ENCODE results near the gene SMG6. TPM values are rescaled to one million over a fixed set of nuclear protein-coding genes. Genes with fewer than 3 reads are reported as not detected.

SMG6 gene
- total and polyA plus RNA-seq, 2 donors = 30.0 to 31.0 TPM

DNA sequence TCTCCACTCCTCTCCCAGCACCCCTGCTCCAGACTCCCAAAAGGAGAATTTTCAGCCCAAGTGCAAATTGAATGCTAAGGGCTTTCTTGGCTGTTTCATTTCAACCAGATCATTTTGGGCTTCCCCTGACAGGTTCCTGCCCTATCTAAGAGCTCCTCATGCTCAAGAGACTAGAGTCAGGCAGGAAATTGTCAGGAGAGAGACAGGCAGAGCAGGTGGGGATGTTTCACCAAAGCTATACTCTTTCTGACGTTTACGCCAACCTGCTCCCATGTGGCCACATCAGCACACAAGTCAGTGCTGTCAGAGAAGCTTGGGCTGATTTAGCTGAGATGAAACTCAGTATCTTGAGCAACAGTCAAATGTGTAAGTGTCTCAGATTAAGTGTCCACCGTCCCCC is 217.3 kb downstream of the SMG6 start:
- WGBS = 30% methylated on average over 3 of the region's 3 CpGs
- H3K9me3 ChIP-seq (ENCODE audit: control insufficient read depth in 2 of 2, insufficient read depth in 1 of 2, low read length in 1 of 2) = no peaks in the 10 kb centered on the region
- peaks cover 31 to 43% of the 10 kb centered on the region in 2 donors for H3K36me3 ChIP-seq (ENCODE audit: control insufficient read depth in 2 of 2, insufficient read depth in 2 of 2, low read length in 1 of 2)
- no peak overlapping the region for H3K4me3 ChIP-seq (ENCODE audit: low read length in 2 of 2)
- DNase-seq (ENCODE audit: low read depth in 6 of 9, low spot score in 9 of 9) = peak in 7 of 9 donors; percentile 29 to 74 (median 37)
- peaks cover 29 to 76% of the 10 kb centered on the region in 2 donors for H3K4me1 ChIP-seq (ENCODE audit: control insufficient read depth in 2 of 2, insufficient read depth in 2 of 2, low read length in 2 of 2)
- no peaks in the 10 kb centered on the region for H3K27me3 ChIP-seq (ENCODE audit: control insufficient read depth in 2 of 2, insufficient read depth in 1 of 2, low read length in 1 of 2)
- peak overlapping the region in 1 of 2 donors; percentile 76 for H3K27ac ChIP-seq (ENCODE audit: low read depth in 1 of 2, low read length in 1 of 2)

GRCh38 chr17:2085648-2085949 is 218.0 kb downstream of the SMG6 start:
- H3K9me3 ChIP-seq (ENCODE audit: control insufficient read depth in 2 of 2, insufficient read depth in 1 of 2, low read length in 1 of 2) = no peaks in the 10 kb centered on the region
- no peak overlapping the region for H3K4me3 ChIP-seq (ENCODE audit: low read length in 2 of 2)
- no peaks in the 10 kb centered on the region for H3K27me3 ChIP-seq (ENCODE audit: control insufficient read depth in 2 of 2, insufficient read depth in 1 of 2, low read length in 1 of 2)
- H3K27ac ChIP-seq (ENCODE audit: low read depth in 1 of 2, low read length in 1 of 2) = peak overlapping the region in 1 of 2 donors; percentile 60
- DNase-seq (ENCODE audit: low read depth in 6 of 9, low spot score in 9 of 9) = no peak
- H3K36me3 ChIP-seq (ENCODE audit: control insufficient read depth in 2 of 2, insufficient read depth in 2 of 2, low read length in 1 of 2) = peaks cover 36 to 49% of the 10 kb centered on the region in 2 donors
- H3K4me1 ChIP-seq (ENCODE audit: control insufficient read depth in 2 of 2, insufficient read depth in 2 of 2, low read length in 2 of 2) = peaks cover 29 to 71% of the 10 kb centered on the region in 2 donors
- 87% methylated on average over 5 of the region's 5 CpGs for WGBS

DNA sequence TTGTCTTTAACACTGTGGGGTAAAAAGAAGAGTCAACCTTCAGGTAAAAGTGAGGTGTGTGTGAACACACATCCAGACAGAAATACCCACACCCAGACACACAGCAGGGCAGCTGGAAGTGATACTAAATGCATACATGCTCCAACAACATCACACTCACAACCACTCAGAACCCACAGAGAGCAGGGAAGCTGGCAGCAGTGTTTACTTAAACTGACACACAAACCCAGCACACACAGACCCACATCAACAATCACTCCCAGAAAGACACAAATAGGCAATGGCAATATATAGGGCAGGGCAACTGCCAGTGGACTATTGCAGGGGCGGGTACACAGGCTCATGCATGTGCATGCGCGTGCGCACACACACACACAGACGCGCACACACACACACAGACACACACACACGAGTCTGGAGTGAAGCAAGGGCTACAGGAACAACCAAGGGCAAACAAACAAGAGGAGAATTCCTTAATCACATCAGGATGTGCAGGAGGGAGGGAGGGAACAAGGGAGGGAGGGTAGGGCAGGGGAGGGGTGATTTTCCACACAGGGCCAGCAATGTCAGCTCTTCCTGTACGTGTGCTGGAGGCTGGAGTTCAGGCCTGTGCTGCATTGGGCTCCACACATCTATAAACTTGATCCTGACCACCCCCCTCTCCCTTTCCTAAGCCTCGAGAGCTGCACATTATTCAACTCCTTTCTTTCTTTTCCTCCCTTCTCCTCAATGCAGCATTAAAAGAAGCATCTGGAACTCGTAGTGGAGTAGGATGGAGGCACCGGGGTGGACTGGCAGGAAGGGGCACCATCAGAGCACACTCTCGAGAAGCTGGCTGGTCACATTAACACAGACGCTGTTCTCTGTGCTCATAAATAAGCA is 218.6 kb downstream of the SMG6 start:
- WGBS = 93% methylated on average over 13 of the region's 13 CpGs
- peaks cover 25 to 65% of the 10 kb centered on the region in 2 donors for H3K4me1 ChIP-seq (ENCODE audit: control insufficient read depth in 2 of 2, insufficient read depth in 2 of 2, low read length in 2 of 2)
- no peaks in the 10 kb centered on the region for H3K9me3 ChIP-seq (ENCODE audit: control insufficient read depth in 2 of 2, insufficient read depth in 1 of 2, low read length in 1 of 2)
- H3K36me3 ChIP-seq (ENCODE audit: control insufficient read depth in 2 of 2, insufficient read depth in 2 of 2, low read length in 1 of 2) = peaks cover 40 to 51% of the 10 kb centered on the region in 2 donors
- no peak overlapping the region for H3K4me3 ChIP-seq (ENCODE audit: low read length in 2 of 2)
- no peaks in the 10 kb centered on the region for H3K27me3 ChIP-seq (ENCODE audit: control insufficient read depth in 2 of 2, insufficient read depth in 1 of 2, low read length in 1 of 2)
- H3K27ac ChIP-seq (ENCODE audit: low read depth in 1 of 2, low read length in 1 of 2) = peak overlapping the region in 1 of 2 donors; percentile 60
- no peak for DNase-seq (ENCODE audit: low read depth in 6 of 9, low spot score in 9 of 9)

GRCh38 chr17:2084036-2084765 is 219.4 kb downstream of the SMG6 start:
- Histone ChIP-seq H3K27ac (ENCODE audit: low read depth in 1 of 2, low read length in 1 of 2) (peak overlapping the region; percentile 40 to 53), H3K4me1 (ENCODE audit: control insufficient read depth in 2 of 2, insufficient read depth in 2 of 2, low read length in 2 of 2) (peaks cover 17 to 57% of the 10 kb centered on the region in 2 donors), H3K4me3 (ENCODE audit: low read length in 2 of 2) (no peak overlapping the region), H3K27me3 (ENCODE audit: control insufficient read depth in 2 of 2, insufficient read depth in 1 of 2, low read length in 1 of 2) (no peaks in the 10 kb centered on the region), H3K9me3 (ENCODE audit: control insufficient read depth in 2 of 2, insufficient read depth in 1 of 2, low read length in 1 of 2) (no peaks in the 10 kb centered on the region), H3K36me3 (ENCODE audit: control insufficient read depth in 2 of 2, insufficient read depth in 2 of 2, low read length in 1 of 2) (peaks cover 43 to 55% of the 10 kb centered on the region in 2 donors)
- DNase-seq (ENCODE audit: low read depth in 6 of 9, low spot score in 9 of 9) = no peak
- WGBS = 93% methylated on average over 8 of the region's 8 CpGs

DNA sequence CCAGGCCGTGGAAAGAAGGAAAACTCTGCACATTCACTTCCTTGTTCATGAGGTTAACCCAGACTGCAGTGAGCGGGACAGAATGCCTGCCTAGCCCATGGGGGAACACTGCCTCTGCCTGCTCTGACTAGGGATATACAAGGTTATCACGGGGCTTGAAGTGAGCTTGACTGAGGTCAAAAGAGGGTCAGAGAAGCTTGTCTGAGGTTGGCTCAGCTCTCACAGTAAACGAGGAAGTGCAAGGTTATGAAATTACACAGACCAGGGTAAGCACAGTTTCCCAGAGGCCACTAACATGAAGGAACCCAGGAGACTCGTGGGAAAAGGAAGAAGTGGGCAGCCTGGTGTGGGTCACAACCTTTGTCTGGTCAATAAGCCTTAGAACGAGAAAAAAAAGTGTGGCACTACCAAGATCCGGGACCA is 220.0 kb downstream of the SMG6 start:
- DNase-seq (ENCODE audit: low read depth in 6 of 9, low spot score in 9 of 9) = no peak
- Histone ChIP-seq H3K27me3 (ENCODE audit: control insufficient read depth in 2 of 2, insufficient read depth in 1 of 2, low read length in 1 of 2) (no peaks in the 10 kb centered on the region), H3K4me1 (ENCODE audit: control insufficient read depth in 2 of 2, insufficient read depth in 2 of 2, low read length in 2 of 2) (peaks cover 12 to 51% of the 10 kb centered on the region in 2 donors), H3K9me3 (ENCODE audit: control insufficient read depth in 2 of 2, insufficient read depth in 1 of 2, low read length in 1 of 2) (no peaks in the 10 kb centered on the region), H3K36me3 (ENCODE audit: control insufficient read depth in 2 of 2, insufficient read depth in 2 of 2, low read length in 1 of 2) (peaks cover 46 to 60% of the 10 kb centered on the region in 2 donors), H3K27ac (ENCODE audit: low read depth in 1 of 2, low read length in 1 of 2) (peak overlapping the region in 1 of 2 donors; percentile 53), H3K4me3 (ENCODE audit: low read length in 2 of 2) (no peak overlapping the region)
- 78% methylated on average over 7 of the region's 7 CpGs for WGBS

DNA sequence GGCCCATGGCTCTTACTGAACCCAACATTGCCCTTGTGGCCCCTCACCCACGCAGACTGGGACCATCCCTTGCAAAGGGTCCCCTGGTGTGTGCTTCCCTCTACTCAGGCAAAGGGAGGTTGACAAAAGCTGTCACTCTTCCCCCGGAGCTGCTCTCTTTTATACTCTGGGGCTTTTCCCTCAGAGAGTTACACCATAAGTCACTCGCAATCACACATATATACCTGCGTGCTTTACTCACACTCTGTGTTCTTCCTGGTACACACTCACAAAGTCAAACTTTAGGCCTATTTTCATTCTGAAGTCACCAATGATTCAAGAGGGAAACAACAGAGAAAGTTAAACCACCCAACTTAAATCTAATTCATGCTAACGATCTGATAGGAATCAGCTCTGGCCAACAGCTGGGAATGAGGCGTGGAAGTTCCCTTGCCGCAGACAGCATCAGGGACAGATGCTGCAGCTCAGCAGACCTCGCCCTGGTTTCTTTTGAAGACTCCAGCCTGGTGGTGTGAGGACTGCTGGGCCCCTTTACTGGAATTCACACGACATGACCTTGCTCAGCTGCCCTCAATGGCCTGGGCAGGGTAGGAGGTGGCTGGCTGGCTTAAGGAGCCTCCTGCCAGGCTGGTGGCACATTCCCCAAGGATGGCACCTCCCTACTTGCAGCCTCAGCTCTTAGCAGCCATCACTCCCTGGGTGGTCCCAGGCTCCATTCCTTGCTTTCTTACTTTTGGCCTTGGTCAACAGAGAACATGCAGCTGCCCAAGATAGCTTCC is 221.4 kb downstream of the SMG6 start:
- H3K27me3 ChIP-seq (ENCODE audit: control insufficient read depth in 2 of 2, insufficient read depth in 1 of 2, low read length in 1 of 2) = no peaks in the 10 kb centered on the region
- DNase-seq (ENCODE audit: low read depth in 6 of 9, low spot score in 9 of 9) = no peak
- 97% methylated on average over 9 of the region's 9 CpGs for WGBS
- no peaks in the 10 kb centered on the region for H3K9me3 ChIP-seq (ENCODE audit: control insufficient read depth in 2 of 2, insufficient read depth in 1 of 2, low read length in 1 of 2)
- H3K36me3 ChIP-seq (ENCODE audit: control insufficient read depth in 2 of 2, insufficient read depth in 2 of 2, low read length in 1 of 2) = peaks cover 55 to 70% of the 10 kb centered on the region in 2 donors
- H3K4me3 ChIP-seq (ENCODE audit: low read length in 2 of 2) = no peak overlapping the region
- peaks cover under 1 to 43% of the 10 kb centered on the region in 2 donors for H3K4me1 ChIP-seq (ENCODE audit: control insufficient read depth in 2 of 2, insufficient read depth in 2 of 2, low read length in 2 of 2)
- no peak overlapping the region for H3K27ac ChIP-seq (ENCODE audit: low read depth in 1 of 2, low read length in 1 of 2)

DNA sequence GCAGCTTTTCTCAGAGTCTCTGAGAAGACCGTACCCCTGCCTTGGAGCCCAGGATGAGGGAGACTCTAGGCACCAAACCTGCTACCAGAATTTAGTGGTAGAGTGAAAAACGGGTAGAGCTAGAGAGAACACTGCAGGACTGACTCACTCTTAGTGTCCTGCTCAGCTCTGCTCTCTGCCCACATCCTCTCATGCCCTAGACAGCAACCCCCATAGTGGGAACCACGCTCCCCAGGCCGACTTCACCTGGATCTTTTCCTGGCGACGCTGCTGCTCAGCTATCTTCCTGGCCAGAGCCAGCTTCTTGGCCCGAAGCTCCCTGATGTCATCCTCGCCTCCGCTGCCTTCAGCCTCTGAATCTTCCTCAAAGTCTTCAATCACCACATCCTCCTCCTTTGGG is 222.0 kb downstream of the SMG6 start:
- Histone ChIP-seq H3K4me1 (ENCODE audit: control insufficient read depth in 2 of 2, insufficient read depth in 2 of 2, low read length in 2 of 2) (peaks cover 0 to 42% of the 10 kb centered on the region in 2 donors), H3K27me3 (ENCODE audit: control insufficient read depth in 2 of 2, insufficient read depth in 1 of 2, low read length in 1 of 2) (no peaks in the 10 kb centered on the region), H3K27ac (ENCODE audit: low read depth in 1 of 2, low read length in 1 of 2) (no peak overlapping the region), H3K9me3 (ENCODE audit: control insufficient read depth in 2 of 2, insufficient read depth in 1 of 2, low read length in 1 of 2) (no peaks in the 10 kb centered on the region), H3K36me3 (ENCODE audit: control insufficient read depth in 2 of 2, insufficient read depth in 2 of 2, low read length in 1 of 2) (peaks cover 58 to 76% of the 10 kb centered on the region in 2 donors), H3K4me3 (ENCODE audit: low read length in 2 of 2) (no peak overlapping the region)
- no peak for DNase-seq (ENCODE audit: low read depth in 6 of 9, low spot score in 9 of 9)
- WGBS = 97% methylated on average over 9 of the region's 9 CpGs

DNA sequence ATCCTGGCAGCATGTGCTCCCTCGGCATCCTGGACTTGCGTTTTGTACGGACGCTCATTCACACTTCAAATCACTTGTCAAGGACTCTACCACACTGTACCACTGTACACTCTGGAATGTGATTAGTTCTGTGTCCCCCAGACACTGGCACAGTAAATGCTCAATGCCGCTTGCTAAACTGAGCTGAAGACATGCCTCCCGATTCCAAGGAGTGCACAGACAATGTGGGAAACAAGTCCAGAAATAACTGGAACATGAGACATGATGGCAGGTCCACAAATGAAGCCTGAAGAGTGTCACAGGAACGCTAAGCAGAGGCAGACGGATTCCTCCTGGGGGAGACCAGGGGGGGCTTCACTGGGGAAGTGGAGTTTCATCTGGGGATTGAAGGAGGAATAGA is 226.5 kb downstream of the SMG6 start:
- H3K4me3 ChIP-seq (ENCODE audit: low read length in 2 of 2) = no peak overlapping the region
- no peaks in the 10 kb centered on the region for H3K27me3 ChIP-seq (ENCODE audit: control insufficient read depth in 2 of 2, insufficient read depth in 1 of 2, low read length in 1 of 2)
- DNase-seq (ENCODE audit: low read depth in 6 of 9, low spot score in 9 of 9) = no peak
- H3K27ac ChIP-seq (ENCODE audit: low read depth in 1 of 2, low read length in 1 of 2) = peak overlapping the region in 1 of 2 donors; percentile 65
- WGBS = 96% methylated on average over 8 of the region's 8 CpGs
- H3K36me3 ChIP-seq (ENCODE audit: control insufficient read depth in 2 of 2, insufficient read depth in 2 of 2, low read length in 1 of 2) = peaks cover 44 to 52% of the 10 kb centered on the region in 2 donors
- H3K4me1 ChIP-seq (ENCODE audit: control insufficient read depth in 2 of 2, insufficient read depth in 2 of 2, low read length in 2 of 2) = peaks cover 0 to 26% of the 10 kb centered on the region in 2 donors
- no peaks in the 10 kb centered on the region for H3K9me3 ChIP-seq (ENCODE audit: control insufficient read depth in 2 of 2, insufficient read depth in 1 of 2, low read length in 1 of 2)
